K562 (cell line): ENCODE results near the gene SPACA9.

Source experiments
- CTCF ChIP-seq, 3 experiments: IDR thresholded peaks in 2 of 3; conservative IDR thresholded peaks in 1 of 3; 2 replicates each; pipeline ENCODE4 v1.5.1; 2011 to 2012; ENCODE audit warnings: low read length in 3 of 3, mild to moderate bottlenecking in 3 of 3, control low read depth in 2 of 3, improper control_type of control experiment in 1 of 3, inconsistent platforms in 1 of 3, low read depth in 1 of 3, mixed read lengths in 1 of 3, moderate library complexity in 1 of 3; ENCODE audit not compliant: insufficient read depth in 2 of 3
- JUN ChIP-seq, 2 experiments: sonication (generic) in 1 of 2; formaldehyde crosslinking in 1 of 2; IDR thresholded peaks; 2 replicates each; pipeline versions ENCODE4 v1.6.1 to v1.8.0; 2012 to 2022; ENCODE audit warnings: borderline replicate concordance in 2 of 2, mild to moderate bottlenecking in 2 of 2, improper control_type of control experiment in 1 of 2, low read depth in 1 of 2, low read length in 1 of 2, missing genetic modification reagents in 1 of 2
- KAT7 ChIP-seq: sonication (generic); formaldehyde crosslinking; IDR thresholded peaks from 2 replicates; pipeline ENCODE4 v1.8.0; 2022; ENCODE audit warnings: missing genetic modification reagents, mild to moderate bottlenecking, borderline replicate concordance
- NR2C1 ChIP-seq, 2 experiments: fragments of 450-650 bp; IDR thresholded peaks; 2 replicates each; pipeline ENCODE4 v1.6.1; 2017; ENCODE audit warnings: mild to moderate bottlenecking in 2 of 2, antibody characterized with exemption in 1 of 2, inconsistent platforms in 1 of 2, missing compliant biosample characterization in 1 of 2, missing genetic modification characterization in 1 of 2
- POLR2A ChIP-seq: fragments of 450-650 bp; conservative IDR thresholded peaks from 2 replicates; pipeline ENCODE4 v1.6.1; 2016
- POLR2AphosphoS5 ChIP-seq: IDR thresholded peaks from 2 replicates; pipeline ENCODE4 v1.6.1; 2011; ENCODE audit warnings: mild to moderate bottlenecking, low read depth, low read length, moderate library complexity; ENCODE audit not compliant: control insufficient read depth, insufficient read depth
- THRB ChIP-seq: fragments of 450-650 bp; formaldehyde crosslinking; conservative IDR thresholded peaks from 2 replicates; pipeline ENCODE4 v1.4.0; 2022; ENCODE audit warnings: mild to moderate bottlenecking, missing genetic modification characterization
- ZNF124 ChIP-seq: sonication (generic); formaldehyde crosslinking; IDR thresholded peaks from 2 replicates; pipeline ENCODE4 v1.8.1; 2022; ENCODE audit warnings: missing genetic modification reagents
- TF ChIP-seq, protein P1 (sequence below): fragments of 150-350 bp; conservative IDR thresholded peaks from 2 replicates; pipeline ENCODE4 v1.6.1; 2014; ENCODE audit warnings: low read length

DNA sequence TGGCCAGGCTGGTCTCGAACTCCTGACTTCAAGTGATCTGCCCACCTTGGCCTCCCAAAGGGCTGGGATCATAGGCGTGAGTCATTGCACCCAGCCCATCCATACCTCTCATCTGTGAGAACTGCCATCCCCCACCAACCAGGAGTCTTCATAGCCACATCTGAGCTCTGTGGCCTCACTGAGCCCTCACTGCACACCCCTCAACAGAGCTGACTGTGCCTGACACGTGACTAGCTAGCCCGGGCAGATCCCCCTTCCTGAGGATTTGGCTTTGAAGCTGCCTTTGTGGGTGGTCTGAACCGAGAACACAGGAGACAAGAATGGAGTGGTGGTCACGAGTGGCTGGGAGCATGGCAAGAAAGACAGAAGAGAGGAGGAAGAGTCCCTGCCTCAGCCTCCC, 16.2 kb upstream of the SPACA9 start:
- TF ChIP-seq CTCF (IDR thresholded peaks at IDR 0.05 in 2 of 3, conservative IDR thresholded peaks at IDR 0.05 in 1 of 3; ENCODE audit: insufficient read depth in 2 of 3, low read depth in 1 of 3, low read length in 3 of 3) (no peak), POLR2A (no peak), JUN (IDR thresholded peaks at IDR 0.05; ENCODE audit: borderline replicate concordance, low read depth, low read length) (no peak), JUN (CRISPR knock-in tag; IDR thresholded peaks at IDR 0.05; ENCODE audit: borderline replicate concordance) (no peak), ZNF124 (no peak), NR2C1 (IDR thresholded peaks at IDR 0.05) (no peak), NR2C1 (tag; IDR thresholded peaks at IDR 0.05) (no peak), POLR2AphosphoS5 (no peak), THRB (CRISPR knock-in tag) (no peak), KAT7 (CRISPR knock-in tag) (no peak)
- TF ChIP-seq, protein P1, sequence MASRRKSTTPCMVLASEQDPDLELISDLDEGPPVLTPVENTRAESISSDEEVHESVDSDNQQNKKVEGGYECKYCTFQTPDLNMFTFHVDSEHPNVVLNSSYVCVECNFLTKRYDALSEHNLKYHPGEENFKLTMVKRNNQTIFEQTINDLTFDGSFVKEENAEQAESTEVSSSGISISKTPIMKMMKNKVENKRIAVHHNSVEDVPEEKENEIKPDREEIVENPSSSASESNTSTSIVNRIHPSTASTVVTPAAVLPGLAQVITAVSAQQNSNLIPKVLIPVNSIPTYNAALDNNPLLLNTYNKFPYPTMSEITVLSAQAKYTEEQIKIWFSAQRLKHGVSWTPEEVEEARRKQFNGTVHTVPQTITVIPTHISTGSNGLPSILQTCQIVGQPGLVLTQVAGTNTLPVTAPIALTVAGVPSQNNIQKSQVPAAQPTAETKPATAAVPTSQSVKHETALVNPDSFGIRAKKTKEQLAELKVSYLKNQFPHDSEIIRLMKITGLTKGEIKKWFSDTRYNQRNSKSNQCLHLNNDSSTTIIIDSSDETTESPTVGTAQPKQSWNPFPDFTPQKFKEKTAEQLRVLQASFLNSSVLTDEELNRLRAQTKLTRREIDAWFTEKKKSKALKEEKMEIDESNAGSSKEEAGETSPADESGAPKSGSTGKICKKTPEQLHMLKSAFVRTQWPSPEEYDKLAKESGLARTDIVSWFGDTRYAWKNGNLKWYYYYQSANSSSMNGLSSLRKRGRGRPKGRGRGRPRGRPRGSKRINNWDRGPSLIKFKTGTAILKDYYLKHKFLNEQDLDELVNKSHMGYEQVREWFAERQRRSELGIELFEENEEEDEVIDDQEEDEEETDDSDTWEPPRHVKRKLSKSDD = no peak
